ENCODE data around the gene EPHA5.

DNA sequence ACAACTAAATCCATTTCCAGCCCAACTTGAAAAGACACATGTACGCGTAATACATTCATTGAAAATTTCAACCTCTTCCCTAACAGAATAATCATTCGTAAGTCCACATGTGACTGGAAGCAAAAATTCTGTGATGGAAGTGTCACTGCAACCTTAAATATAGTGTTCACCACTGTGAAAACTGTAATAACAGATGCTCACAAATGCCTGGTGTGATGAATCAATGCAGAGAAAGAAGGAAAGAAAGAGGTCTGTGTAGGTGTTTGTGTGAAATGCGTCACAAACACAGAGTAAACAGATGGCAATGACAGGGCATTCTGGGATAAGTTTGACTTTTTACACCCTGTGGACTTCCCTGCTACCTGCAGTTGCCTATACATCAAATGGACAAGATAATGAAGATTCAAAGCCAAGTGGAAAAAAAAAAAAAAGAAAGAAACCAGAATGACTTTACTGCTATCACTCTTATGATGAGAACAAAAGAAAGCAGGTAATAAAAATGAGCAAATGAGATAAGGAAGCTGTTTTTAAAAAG, 123.3 kb downstream of the EPHA5 start:
- TF ChIP-seq POLR2A (IDR thresholded peaks at IDR 0.05) = no peak
- TF ChIP-seq, protein P1, sequence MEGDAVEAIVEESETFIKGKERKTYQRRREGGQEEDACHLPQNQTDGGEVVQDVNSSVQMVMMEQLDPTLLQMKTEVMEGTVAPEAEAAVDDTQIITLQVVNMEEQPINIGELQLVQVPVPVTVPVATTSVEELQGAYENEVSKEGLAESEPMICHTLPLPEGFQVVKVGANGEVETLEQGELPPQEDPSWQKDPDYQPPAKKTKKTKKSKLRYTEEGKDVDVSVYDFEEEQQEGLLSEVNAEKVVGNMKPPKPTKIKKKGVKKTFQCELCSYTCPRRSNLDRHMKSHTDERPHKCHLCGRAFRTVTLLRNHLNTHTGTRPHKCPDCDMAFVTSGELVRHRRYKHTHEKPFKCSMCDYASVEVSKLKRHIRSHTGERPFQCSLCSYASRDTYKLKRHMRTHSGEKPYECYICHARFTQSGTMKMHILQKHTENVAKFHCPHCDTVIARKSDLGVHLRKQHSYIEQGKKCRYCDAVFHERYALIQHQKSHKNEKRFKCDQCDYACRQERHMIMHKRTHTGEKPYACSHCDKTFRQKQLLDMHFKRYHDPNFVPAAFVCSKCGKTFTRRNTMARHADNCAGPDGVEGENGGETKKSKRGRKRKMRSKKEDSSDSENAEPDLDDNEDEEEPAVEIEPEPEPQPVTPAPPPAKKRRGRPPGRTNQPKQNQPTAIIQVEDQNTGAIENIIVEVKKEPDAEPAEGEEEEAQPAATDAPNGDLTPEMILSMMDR (IDR thresholded peaks at IDR 0.05) = no peak
